GM12874 (cell line): ENCODE data around the gene CACNA1H.

Source experiments
- TF ChIP-seq, protein P1 (sequence below): IDR thresholded peaks from 2 replicates; pipeline ENCODE4 v1.5.1; 2011; ENCODE audit warnings: low read depth, mild to moderate bottlenecking, control low read depth, low read length, moderate library complexity; ENCODE audit not compliant: insufficient read depth

The CACNA1H gene

DNA sequence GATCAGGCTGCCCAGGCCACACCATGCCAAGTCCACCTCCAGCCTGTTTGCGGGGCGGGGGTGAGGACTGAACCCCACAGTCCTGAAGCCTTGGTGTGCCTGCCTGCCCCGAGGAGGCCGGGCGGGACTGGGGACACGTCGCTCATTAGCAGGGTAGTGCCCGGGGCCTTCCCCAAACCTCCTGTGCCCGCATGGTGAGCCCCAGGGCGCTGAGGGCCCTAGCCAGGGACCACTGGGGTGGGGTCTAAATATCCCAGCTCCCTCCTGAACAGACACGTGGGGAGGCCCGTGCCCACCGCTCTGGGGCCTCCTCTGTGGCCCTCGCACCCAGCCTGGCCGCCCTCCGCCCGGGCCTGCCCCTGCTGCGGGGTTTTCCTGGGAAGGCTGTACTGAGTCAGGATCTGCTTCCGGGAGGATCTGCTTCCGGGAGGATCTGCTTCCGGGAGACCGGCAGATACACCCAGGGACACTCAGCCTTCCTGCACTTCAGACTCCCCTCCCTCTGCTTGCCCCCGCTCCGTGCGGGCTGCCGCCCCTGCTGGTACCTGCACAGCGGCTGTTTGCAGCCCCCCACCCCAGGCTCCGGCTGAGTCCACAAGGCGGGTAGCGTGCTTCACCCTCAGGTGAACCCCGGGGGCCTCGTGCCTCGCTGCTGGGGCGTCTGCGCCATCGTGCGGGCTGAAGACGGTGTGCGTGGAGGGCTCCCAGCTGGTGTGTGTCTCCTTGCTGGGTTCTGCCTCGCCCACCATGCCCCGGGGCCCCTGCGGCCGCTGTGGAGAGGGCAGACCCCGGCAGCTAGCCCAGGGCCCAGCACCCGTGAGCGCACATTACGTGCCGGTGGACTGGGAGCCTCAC lies 23.6 kb upstream of the CACNA1H start:
- TF ChIP-seq, protein P1, sequence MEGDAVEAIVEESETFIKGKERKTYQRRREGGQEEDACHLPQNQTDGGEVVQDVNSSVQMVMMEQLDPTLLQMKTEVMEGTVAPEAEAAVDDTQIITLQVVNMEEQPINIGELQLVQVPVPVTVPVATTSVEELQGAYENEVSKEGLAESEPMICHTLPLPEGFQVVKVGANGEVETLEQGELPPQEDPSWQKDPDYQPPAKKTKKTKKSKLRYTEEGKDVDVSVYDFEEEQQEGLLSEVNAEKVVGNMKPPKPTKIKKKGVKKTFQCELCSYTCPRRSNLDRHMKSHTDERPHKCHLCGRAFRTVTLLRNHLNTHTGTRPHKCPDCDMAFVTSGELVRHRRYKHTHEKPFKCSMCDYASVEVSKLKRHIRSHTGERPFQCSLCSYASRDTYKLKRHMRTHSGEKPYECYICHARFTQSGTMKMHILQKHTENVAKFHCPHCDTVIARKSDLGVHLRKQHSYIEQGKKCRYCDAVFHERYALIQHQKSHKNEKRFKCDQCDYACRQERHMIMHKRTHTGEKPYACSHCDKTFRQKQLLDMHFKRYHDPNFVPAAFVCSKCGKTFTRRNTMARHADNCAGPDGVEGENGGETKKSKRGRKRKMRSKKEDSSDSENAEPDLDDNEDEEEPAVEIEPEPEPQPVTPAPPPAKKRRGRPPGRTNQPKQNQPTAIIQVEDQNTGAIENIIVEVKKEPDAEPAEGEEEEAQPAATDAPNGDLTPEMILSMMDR: no peak

DNA sequence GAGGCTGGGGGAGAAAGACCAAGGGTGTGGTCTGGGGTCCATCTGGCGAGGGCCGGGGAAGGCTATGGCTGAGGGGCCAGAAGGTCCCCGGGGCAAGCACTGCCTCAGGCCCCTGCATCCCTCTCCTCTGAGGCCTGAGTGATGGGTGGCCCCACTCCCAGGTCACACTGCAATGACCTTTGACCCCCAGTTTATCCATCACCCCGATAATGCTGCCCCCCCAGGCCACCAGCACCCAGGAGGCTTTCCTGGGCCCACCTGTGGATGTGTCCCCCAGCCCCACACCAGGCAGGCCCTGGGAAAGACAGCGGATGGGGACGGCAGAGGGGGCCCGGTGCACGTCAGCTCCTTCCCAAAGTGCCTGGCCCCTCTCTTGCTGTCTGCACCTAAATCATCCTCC lies 22.5 kb upstream of the CACNA1H start:
- TF ChIP-seq, protein P1: no peak

DNA sequence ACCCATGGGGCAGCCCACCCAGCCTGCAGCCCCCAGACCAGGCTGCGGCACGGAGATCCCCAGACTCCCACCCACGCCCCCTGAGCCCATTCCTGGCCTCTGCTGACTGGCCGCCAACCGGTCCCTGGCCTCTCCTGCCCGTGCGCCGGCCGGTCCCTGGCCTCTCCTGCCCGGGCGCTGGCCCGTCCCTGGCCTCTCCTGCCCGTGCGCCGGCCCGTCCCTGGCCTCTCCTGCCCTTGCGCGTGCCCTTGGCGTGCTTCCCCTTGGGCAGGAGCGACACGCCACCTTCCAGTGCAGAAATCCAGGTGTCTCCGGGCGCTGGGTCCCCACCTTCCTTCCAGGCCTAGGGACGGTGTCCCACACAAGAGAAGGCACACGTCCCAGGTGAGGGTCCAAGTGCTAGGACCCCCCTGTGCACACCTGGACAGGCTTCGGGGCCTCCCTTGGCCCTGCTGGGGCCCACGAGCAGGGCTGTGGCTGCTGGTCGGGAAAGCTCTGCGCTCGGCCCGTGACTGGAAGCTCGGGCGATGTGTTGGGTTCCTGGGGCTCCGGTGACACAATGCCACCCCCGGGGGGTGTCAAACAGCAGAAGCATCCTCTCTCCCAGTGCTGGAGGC lies 21.4 kb upstream of the CACNA1H start:
- TF ChIP-seq, protein P1: no peak

DNA sequence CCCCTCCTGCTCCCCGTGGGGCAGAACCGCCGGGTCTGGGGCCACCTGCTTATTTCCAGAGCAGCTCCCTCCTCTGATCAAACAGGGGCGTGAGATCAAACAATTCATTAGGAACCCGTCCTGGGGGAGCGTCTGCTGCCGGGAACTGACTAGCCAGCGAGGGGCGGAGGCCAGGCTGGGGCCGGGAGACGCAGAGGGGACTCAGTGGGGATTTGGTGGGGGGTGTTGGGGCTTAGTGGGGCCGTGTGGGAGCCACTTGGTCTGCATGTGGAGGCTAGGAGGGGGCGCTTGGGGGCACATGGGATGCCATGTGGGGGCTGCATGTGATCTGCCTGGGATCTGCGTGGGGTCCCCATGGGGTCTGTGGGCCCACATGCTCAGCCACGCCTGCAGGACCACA lies 20.5 kb upstream of the CACNA1H start:
- TF ChIP-seq, protein P1: no peak

DNA sequence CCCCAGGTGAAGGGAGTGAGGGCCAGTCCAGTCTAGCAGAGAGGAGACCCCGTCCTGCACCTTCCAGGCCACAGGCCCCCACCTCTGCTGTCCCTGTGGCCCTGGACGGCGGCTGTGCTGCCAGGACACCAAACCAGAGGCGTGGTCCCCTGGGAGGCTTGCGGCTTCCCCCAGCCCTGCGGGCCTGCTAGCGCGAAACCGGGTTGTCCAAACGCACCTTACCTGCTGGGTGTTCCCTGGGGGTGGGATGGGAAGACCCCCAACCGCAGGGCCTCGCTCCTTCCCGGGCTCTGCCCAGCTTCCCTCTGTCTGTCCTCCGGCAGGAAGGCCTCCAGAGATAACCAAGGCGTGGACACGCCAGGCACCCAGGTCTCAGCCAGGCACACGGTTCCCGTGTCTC lies 19.6 kb upstream of the CACNA1H start:
- TF ChIP-seq, protein P1: no peak

DNA sequence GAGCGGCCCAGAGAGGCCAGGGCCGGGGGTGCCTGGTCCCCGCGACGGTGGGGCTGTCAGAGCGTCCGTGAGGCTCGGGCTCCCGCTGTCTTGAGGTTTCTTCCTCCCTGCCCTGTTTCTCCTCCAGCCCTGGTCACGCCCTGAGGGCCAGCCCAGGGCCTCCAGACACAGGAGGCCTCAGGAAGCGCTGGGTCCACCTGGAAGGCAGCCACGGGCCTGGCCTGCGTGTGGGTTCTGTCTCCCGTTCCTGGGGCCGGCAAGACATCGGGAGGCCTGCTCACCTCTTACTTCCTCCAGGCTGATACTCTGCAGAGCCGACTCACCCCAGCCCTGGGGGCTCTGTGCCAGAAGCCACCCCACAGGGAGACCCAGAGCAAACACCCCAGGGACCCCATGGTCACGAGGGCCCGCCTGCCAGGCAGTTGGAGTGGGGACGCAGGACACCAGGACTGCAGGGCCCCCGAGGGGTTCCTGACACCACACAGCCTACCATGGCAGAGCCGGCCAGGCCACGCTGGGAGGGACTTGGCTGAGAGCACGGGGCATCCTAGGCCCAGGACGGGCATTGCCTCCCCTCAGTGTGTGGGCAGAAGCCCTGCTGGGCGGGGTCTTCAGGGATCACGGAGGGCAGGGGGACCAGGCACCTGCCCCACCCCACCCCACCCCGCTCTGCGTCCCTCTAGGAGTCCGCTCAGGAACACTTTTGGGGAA lies 18.9 kb upstream of the CACNA1H start:
- TF ChIP-seq, protein P1: no peak

DNA sequence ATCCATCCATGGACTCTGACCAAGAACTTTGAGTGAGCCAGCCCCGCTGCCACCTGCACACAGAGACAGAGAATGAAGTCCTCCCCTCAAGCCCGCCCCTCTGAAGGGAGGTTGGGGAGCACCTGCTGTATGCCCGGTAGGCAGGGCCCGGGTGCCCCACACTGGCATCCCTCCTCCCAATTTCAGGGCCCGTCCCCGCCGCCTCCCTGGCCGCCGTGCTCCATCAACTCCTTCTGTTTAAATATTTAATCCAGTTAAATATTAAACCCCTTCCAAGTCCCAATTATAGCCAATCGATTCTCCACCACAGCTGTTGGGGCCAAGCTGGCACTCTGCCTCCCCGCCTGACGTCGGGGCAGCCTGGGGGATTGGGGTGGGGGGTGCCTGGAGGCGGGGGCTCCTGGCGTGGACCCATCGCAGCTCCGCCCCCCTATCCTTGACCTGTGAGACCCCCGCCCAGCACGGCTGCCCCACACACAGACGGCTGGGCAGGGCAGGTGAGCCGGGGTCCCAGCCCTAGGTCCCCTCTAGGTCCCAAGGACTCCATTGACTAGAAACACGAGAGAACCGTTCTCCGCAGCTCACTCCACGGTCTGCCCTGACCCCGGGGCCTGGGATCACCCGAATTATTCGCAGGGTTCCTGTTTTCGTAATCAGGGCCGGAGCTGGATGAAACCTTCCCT lies 18.0 kb upstream of the CACNA1H start:
- TF ChIP-seq, protein P1: no peak
